Endothelial cell of umbilical vein (primary cell): ENCODE data around the gene TOGARAM2.

Source experiments
- EZH2 ChIP-seq: IDR thresholded peaks from 2 replicates; pipeline ENCODE4 v1.6.1; 2012; ENCODE audit warnings: borderline replicate concordance, low read depth, mild to moderate bottlenecking, moderate library complexity, low read length, inconsistent platforms; ENCODE audit not compliant: severe bottlenecking
- FOS ChIP-seq: IDR thresholded peaks from 2 replicates; pipeline ENCODE4 v1.6.1; 2011; ENCODE audit warnings: mild to moderate bottlenecking, low read length, moderate library complexity, borderline replicate concordance; ENCODE audit not compliant: insufficient read depth
- GATA2 ChIP-seq: IDR thresholded peaks from 2 replicates; pipeline ENCODE4 v1.7.0; 2011; ENCODE audit warnings: low read depth, mild to moderate bottlenecking, moderate library complexity, mixed read lengths, low read length; ENCODE audit not compliant: insufficient read length, insufficient read depth
- JUN ChIP-seq: IDR thresholded peaks from 2 replicates; pipeline ENCODE4 v1.6.1; 2011; ENCODE audit warnings: borderline replicate concordance, low read depth; ENCODE audit not compliant: insufficient read length, insufficient read depth
- MYC ChIP-seq: IDR thresholded peaks from one replicate; pipeline ENCODE4 v1.6.1; 2011; ENCODE audit warnings: mild to moderate bottlenecking, low read depth, low read length
- POLR2A ChIP-seq: IDR thresholded peaks from 2 replicates; pipeline ENCODE4 v1.6.1; 2012; ENCODE audit warnings: low read depth, mild to moderate bottlenecking, control low read depth, low read length
- POLR2AphosphoS5 ChIP-seq: IDR thresholded peaks from 2 replicates; pipeline ENCODE4 v1.6.1; 2012; ENCODE audit warnings: low read depth, mild to moderate bottlenecking, control low read depth, low read length, moderate library complexity; ENCODE audit not compliant: insufficient read depth
- TF ChIP-seq, protein P1 (sequence below), 2 donors: IDR thresholded peaks; 1 replicate in 1 of 2; 2 replicates in 1 of 2; pipeline ENCODE4 v1.5.1; 2011; ENCODE audit warnings: low read length in 2 of 2, mild to moderate bottlenecking in 2 of 2, moderate library complexity in 2 of 2, control low read depth in 1 of 2, inconsistent platforms in 1 of 2, low read depth in 1 of 2; ENCODE audit not compliant: insufficient read depth in 1 of 2; ENCODE audit errors: extremely low read depth in 1 of 2
- TF ChIP-seq, protein P2 (sequence below): IDR thresholded peaks from 2 replicates; pipeline ENCODE4 v1.6.1; 2011; ENCODE audit not compliant: insufficient read depth, insufficient read length

DNA sequence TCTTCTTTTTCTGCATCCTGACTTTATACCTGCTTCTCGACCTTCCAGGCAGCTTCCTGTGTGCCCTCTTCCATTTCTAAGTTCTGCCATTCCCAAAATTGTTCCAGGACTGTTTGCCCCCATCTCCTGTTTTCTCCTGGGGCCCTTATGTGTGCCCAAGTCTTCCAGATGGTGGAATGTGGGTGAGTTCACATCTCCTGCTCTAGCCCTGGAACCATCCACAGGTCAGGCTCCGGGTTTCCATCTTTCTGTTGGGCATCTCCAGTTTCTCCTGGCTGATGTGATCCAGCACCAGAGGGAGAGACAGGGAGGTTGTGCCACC, 25.8 kb downstream of the TOGARAM2 start:
- TF ChIP-seq, protein P1, sequence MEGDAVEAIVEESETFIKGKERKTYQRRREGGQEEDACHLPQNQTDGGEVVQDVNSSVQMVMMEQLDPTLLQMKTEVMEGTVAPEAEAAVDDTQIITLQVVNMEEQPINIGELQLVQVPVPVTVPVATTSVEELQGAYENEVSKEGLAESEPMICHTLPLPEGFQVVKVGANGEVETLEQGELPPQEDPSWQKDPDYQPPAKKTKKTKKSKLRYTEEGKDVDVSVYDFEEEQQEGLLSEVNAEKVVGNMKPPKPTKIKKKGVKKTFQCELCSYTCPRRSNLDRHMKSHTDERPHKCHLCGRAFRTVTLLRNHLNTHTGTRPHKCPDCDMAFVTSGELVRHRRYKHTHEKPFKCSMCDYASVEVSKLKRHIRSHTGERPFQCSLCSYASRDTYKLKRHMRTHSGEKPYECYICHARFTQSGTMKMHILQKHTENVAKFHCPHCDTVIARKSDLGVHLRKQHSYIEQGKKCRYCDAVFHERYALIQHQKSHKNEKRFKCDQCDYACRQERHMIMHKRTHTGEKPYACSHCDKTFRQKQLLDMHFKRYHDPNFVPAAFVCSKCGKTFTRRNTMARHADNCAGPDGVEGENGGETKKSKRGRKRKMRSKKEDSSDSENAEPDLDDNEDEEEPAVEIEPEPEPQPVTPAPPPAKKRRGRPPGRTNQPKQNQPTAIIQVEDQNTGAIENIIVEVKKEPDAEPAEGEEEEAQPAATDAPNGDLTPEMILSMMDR (IDR thresholded peaks at IDR 0.05; ENCODE audit: extremely low read depth in 1 of 2, insufficient read depth in 1 of 2, low read depth in 1 of 2, low read length in 2 of 2), result no peak
- TF ChIP-seq EZH2 (no peak), POLR2A (no peak), FOS (no peak), POLR2AphosphoS5 (no peak), MYC (no peak), JUN (no peak), GATA2 (no peak)
- TF ChIP-seq, protein P2, sequence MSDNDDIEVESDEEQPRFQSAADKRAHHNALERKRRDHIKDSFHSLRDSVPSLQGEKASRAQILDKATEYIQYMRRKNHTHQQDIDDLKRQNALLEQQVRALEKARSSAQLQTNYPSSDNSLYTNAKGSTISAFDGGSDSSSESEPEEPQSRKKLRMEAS, result no peak
